Panc1 (cell line): ENCODE results near the gene LMAN2.

Experiments
- CTCF ChIP-seq: fragments of 450-650 bp; IDR thresholded peaks from 2 replicates; pipeline ENCODE4 v1.5.1; 2017; ENCODE audit warnings: mild to moderate bottlenecking
- POLR2AphosphoS5 ChIP-seq: IDR thresholded peaks from 2 replicates; pipeline ENCODE4 v1.6.1; 2012; ENCODE audit warnings: mild to moderate bottlenecking, low read depth, low read length, moderate library complexity
- REST ChIP-seq, 2 experiments: IDR thresholded peaks; 2 replicates each; pipeline ENCODE4 v1.6.1; 2011 to 2012; ENCODE audit warnings: low read depth in 2 of 2, control low read depth in 1 of 2, low read length in 1 of 2, mild to moderate bottlenecking in 1 of 2, moderate library complexity in 1 of 2; ENCODE audit not compliant: insufficient read depth in 1 of 2
- SIN3A ChIP-seq: IDR thresholded peaks from 2 replicates; pipeline ENCODE4 v1.6.1; 2012; ENCODE audit warnings: low read depth, mild to moderate bottlenecking, low read length, moderate library complexity, borderline replicate concordance; ENCODE audit not compliant: insufficient read depth

- TF ChIP-seq CTCF (no peak), POLR2AphosphoS5 (no peak), SIN3A (no peak), REST (IDR thresholded peaks at IDR 0.05; ENCODE audit: insufficient read depth in 1 of 2, low read depth in 2 of 2, low read length in 1 of 2) (no peak)
Observed at GRCh38 chr5:177333420-177334154, 17.9 kb downstream of the LMAN2 start.
